OCI-LY7 (cell line): ENCODE results near the gene PCDHB2. TPM values are rescaled to one million over a fixed set of nuclear protein-coding genes. Genes with fewer than 3 reads are reported as not detected.
A peak's percentile ranks its signal among the peaks of the same experiment; 100 is the strongest.
"Not testable (repeated sequence)": the region's sequence is repeated elsewhere in the genome, so short reads cannot be mapped to it uniquely, and the experiment has no call there.

Source experiments
- BruUV-seq: library from RNA; stranded (reverse); fragments of 400-500 nt; replicated peaks from 2 replicates; lab custom pipeline; 2021; lab: Mats Ljungman, UMichigan
- CTCF ChIA-PET: fragments of 300-600 bp; sonication (Branson Sonifier 250); formaldehyde crosslinking; loops from one replicate; lab custom pipeline; 2022; ENCODE audit warnings: antibody characterized with exemption; ENCODE audit not compliant: unreplicated experiment; lab: Charles Lee
- POLR2A ChIA-PET: fragments of 300-600 bp; sonication (Branson Sonifier 250); formaldehyde crosslinking; loops from one replicate; lab custom pipeline; 2022; ENCODE audit warnings: antibody characterized with exemption; lab: Charles Lee
- DNase-seq: peaks from one replicate; pipeline ENCODE4 v3.0.0-alpha.2; 2015; ENCODE audit warnings: low spot score
- H2AFZ ChIP-seq: fragments of 200-600 bp; sonication (generic), shearing (Covaris generic); 2 replicates; pipeline ENCODE4 v1.6.1; 2014; ENCODE audit warnings: mild to moderate bottlenecking, antibody characterized with exemption, low read length, moderate library complexity
- H3K27ac ChIP-seq: fragments of 200-600 bp; sonication (generic); 2 replicates; pipeline ENCODE4 v1.5.1; 2014; ENCODE audit warnings: mixed run types, low read depth, mild to moderate bottlenecking, moderate library complexity, low read length, inconsistent platforms; ENCODE audit not compliant: poor library complexity, severe bottlenecking
- H3K36me3 ChIP-seq: fragments of 200-600 bp; sonication (generic); 2 replicates; pipeline ENCODE4 v1.6.1; 2014; ENCODE audit warnings: mild to moderate bottlenecking, antibody characterized with exemption, low read length, moderate library complexity, mixed read lengths; ENCODE audit not compliant: insufficient read depth
- H3K4me1 ChIP-seq: fragments of 200-600 bp; sonication (generic); 2 replicates; pipeline ENCODE4 v1.5.1; 2014; ENCODE audit warnings: mild to moderate bottlenecking, low read length; ENCODE audit not compliant: insufficient read depth, poor library complexity, severe bottlenecking
- H3K4me2 ChIP-seq: fragments of 200-600 bp; sonication (generic); 2 replicates; pipeline ENCODE4 v1.6.1; 2014; ENCODE audit warnings: mild to moderate bottlenecking, low read length
- H3K4me3 ChIP-seq: fragments of 200-600 bp; sonication (generic); 2 replicates; pipeline ENCODE4 v1.5.1; 2014; ENCODE audit warnings: mild to moderate bottlenecking, low read depth, low read length; ENCODE audit not compliant: poor library complexity, severe bottlenecking
- H3K79me2 ChIP-seq: fragments of 200-600 bp; sonication (generic); 2 replicates; pipeline ENCODE4 v1.6.1; 2016; ENCODE audit warnings: low read depth, mild to moderate bottlenecking, low read length, moderate library complexity, mixed read lengths; ENCODE audit not compliant: insufficient read depth
- H3K9me2 ChIP-seq: fragments of 200-600 bp; sonication (generic); 2 replicates; pipeline ENCODE4 v1.6.1; 2016; ENCODE audit warnings: mild to moderate bottlenecking, low read length, mixed read lengths; ENCODE audit not compliant: insufficient read depth
- H3K9me3 ChIP-seq: fragments of 200-600 bp; sonication (generic); 2 replicates; pipeline ENCODE4 v1.6.1; 2014; ENCODE audit warnings: mild to moderate bottlenecking, mixed run types, low read length, mixed read lengths
- H4K20me1 ChIP-seq: fragments of 200-600 bp; sonication (generic); 2 replicates; pipeline ENCODE4 v1.6.1; 2014; ENCODE audit warnings: mild to moderate bottlenecking, antibody characterized with exemption, low read length, moderate library complexity, mixed read lengths; ENCODE audit not compliant: insufficient read depth
- CTCF ChIP-seq: fragments of 200-600 bp; sonication (generic); conservative IDR thresholded peaks from 2 replicates; pipeline ENCODE4 v1.5.1; 2014; ENCODE audit warnings: mild to moderate bottlenecking, antibody characterized with exemption, low read length, moderate library complexity, mixed read lengths
- EZH2phosphoT487 ChIP-seq: fragments of 200-600 bp; sonication (generic); IDR thresholded peaks from 2 replicates; pipeline ENCODE4 v1.6.1; 2018; ENCODE audit warnings: low read depth, borderline replicate concordance, mild to moderate bottlenecking, mixed run types, antibody characterized with exemption, low read length, moderate library complexity, mixed read lengths
- intact Hi-C: fragments of 100-400 bp; cut with micrococcal nuclease; formaldehyde crosslinking; loops from one replicate; pipeline ENCODE4 v1.10.0; 2022; ENCODE audit not compliant: unreplicated experiment
- total RNA-seq, 2 experiments: library from RNA; depleted of rRNA in 1 of 2; stranded (reverse); fragments of >200 nt in 1 of 2; shearing (Covaris generic) in 1 of 2; gene quantifications; 2 replicates each; pipeline ENCODE4 v1.2.3, GENCODE V29; 2014 to 2022

Gene PCDHB2
- total RNA-seq, 2 experiments from 2014 or later = not detected

- Histone ChIP-seq H4K20me1 (no peaks in the 10 kb centered on the region), H2AFZ (no peak within 1 kb of the TSS), H3K79me2 (no peaks in the 10 kb centered on the region), H3K4me1 (no peaks in the 10 kb centered on the region), H3K9me2 (no peaks in the 10 kb centered on the region), H3K4me2 (no peak within 1 kb of the TSS), H3K4me3 (no peak within 1 kb of the TSS), H3K36me3 (no peaks in the 10 kb centered on the region), H3K27ac (no peak within 1 kb of the TSS), H3K9me3 (no peaks in the 10 kb centered on the region)
- DNase-seq = peak; percentile 1
- intact Hi-C loops = no loop called here
- TF ChIP-seq CTCF = peak; percentile 55
- TF ChIP-seq EZH2phosphoT487 = no peak
- ChIA-PET POLR2A (no interaction called here), CTCF (no interaction called here)
- BruUV-seq = no TSS peak
Observed at GRCh38 chr5:141100243-141100805, 5.9 kb downstream of the PCDHB2 start, which contains the start of gene PCDHB3. Gene PCDHB3 (plus strand): TSS chr5:141100473. CDS start chr5:141100650, 177 bp downstream.

- no peak for DNase-seq
- H3K27ac ChIP-seq = no peak overlapping the region
- H3K36me3 ChIP-seq = no peaks in the 10 kb centered on the region
- H2AFZ ChIP-seq = no peak overlapping the region
- BruUV-seq = no TSS peak
- TF ChIP-seq CTCF (no peak), EZH2phosphoT487 (no peak)
- H4K20me1 ChIP-seq = no peaks in the 10 kb centered on the region
- CTCF ChIA-PET = no interaction called here
- H3K9me2 ChIP-seq = no peaks in the 10 kb centered on the region
- no peaks in the 10 kb centered on the region for H3K9me3 ChIP-seq
- H3K4me1 ChIP-seq = no peaks in the 10 kb centered on the region
- intact Hi-C loops = no loop called here
- POLR2A ChIA-PET = no interaction called here
- H3K79me2 ChIP-seq = no peaks in the 10 kb centered on the region
- H3K4me2 ChIP-seq = no peak overlapping the region
- no peak overlapping the region for H3K4me3 ChIP-seq
Observed at GRCh38 chr5:141101059-141101458, 6.6 kb downstream of the PCDHB2 start.

- H3K4me3 ChIP-seq, H3K36me3 ChIP-seq, H3K27ac ChIP-seq, BruUV-seq, H3K9me3 ChIP-seq, H3K79me2 ChIP-seq, POLR2A ChIA-PET, DNase-seq, H4K20me1 ChIP-seq, CTCF ChIA-PET, H3K9me2 ChIP-seq, H3K4me2 ChIP-seq, H3K4me1 ChIP-seq, H2AFZ ChIP-seq, intact Hi-C loops: not testable (repeated sequence)
Observed at GRCh38 chr5:141102070-141102469, 7.7 kb downstream of the PCDHB2 start.

GRCh38 chr5:141102471-141102870, 8.1 kb downstream of the PCDHB2 start:
- H3K79me2 ChIP-seq, CTCF ChIA-PET, DNase-seq, POLR2A ChIA-PET, H3K4me2 ChIP-seq, H3K4me1 ChIP-seq, H4K20me1 ChIP-seq, BruUV-seq, H3K9me2 ChIP-seq, H3K27ac ChIP-seq, H3K9me3 ChIP-seq, H3K36me3 ChIP-seq, intact Hi-C loops, H3K4me3 ChIP-seq, H2AFZ ChIP-seq: not testable (repeated sequence)
